A549 (cell line): Measurements from ENCODE around the gene AFG3L2. TPM values are rescaled to one million over a fixed set of nuclear protein-coding genes. Genes with fewer than 3 reads are reported as not detected.

Experiments
- ATAC-seq, 2 experiments: fragments of 200-7000 bp in 1 of 2; fragments of >200 bp in 1 of 2; cut with Nextera tagmentation in 1 of 2; cut with Tn5 transposase in 1 of 2; 3 replicates each; pipeline versions ENCODE4 v1.8.0 to v1.9.1; 2018 to 2020; ENCODE audit warnings: mild to moderate bottlenecking in 1 of 2, moderate library complexity in 1 of 2
- CTCF ChIA-PET: fragments of 300-600 bp; sonication (Branson Sonifier 250); formaldehyde crosslinking; extraction: SDS; loops from one replicate; lab custom pipeline; 2021; ENCODE audit warnings: antibody characterized with exemption, inconsistent platforms; lab: Yijun Ruan, JAX
- POLR2A ChIA-PET: fragments of 350-600 bp; formaldehyde crosslinking; extraction: SDS; loops from one replicate; lab custom pipeline; 2021; ENCODE audit warnings: antibody characterized with exemption, inconsistent platforms; lab: Yijun Ruan, JAX
- DNase-seq, 2 experiments: peaks; one replicate each; pipeline versions ENCODE4 v3.0.0 to v3.0.0-alpha.2; 2011 to 2016; ENCODE audit warnings: low read depth in 1 of 2, low spot score in 1 of 2
- FAIRE-seq: peaks from 2 replicates; lab custom pipeline; 2011; peaks lifted over from hg19 to GRCh38; lab: Jason Lieb, UNC
- H3K27ac ChIP-seq, 2 experiments: fragments of >200 bp; sonication (Bioruptor Twin); formaldehyde crosslinking; 3 replicates each; pipeline ENCODE4 v1.5.1; 2016 to 2017
- H3K4me1 ChIP-seq: fragments of >200 bp; sonication (Bioruptor Twin); formaldehyde crosslinking; 3 replicates; pipeline ENCODE4 v1.6.1; 2016
- H3K4me2 ChIP-seq: fragments of >200 bp; sonication (Bioruptor Twin); formaldehyde crosslinking; 3 replicates; pipeline ENCODE4 v1.6.1; 2016
- H3K4me3 ChIP-seq: fragments of >200 bp; sonication (Bioruptor Twin); formaldehyde crosslinking; 3 replicates; pipeline ENCODE4 v1.5.1; 2016
- H3K9me3 ChIP-seq: fragments of >200 bp; sonication (Bioruptor Twin); formaldehyde crosslinking; 3 replicates; pipeline ENCODE4 v1.6.1; 2016
- BHLHE40 ChIP-seq: IDR thresholded peaks from 2 replicates; pipeline ENCODE4 v1.6.1; 2012; ENCODE audit warnings: low read depth, low read length, inconsistent platforms
- CHD4 ChIP-seq: fragments of 200-600 bp; sonication (generic); IDR thresholded peaks from 2 replicates; pipeline ENCODE4 v1.6.1; 2016; ENCODE audit warnings: antibody characterized with exemption, mild to moderate bottlenecking, borderline replicate concordance
- ESRRA ChIP-seq: fragments of 150-350 bp; IDR thresholded peaks from 2 replicates; pipeline ENCODE4 v1.6.1; 2014; ENCODE audit warnings: mild to moderate bottlenecking, low read length, borderline replicate concordance
- FOXS1 ChIP-seq: fragments of 250-450 bp; sonication (Bioruptor Pico); IDR thresholded peaks from 2 replicates; pipeline ENCODE4 v1.5.0; 2020; ENCODE audit warnings: mild to moderate bottlenecking, moderate library complexity
- JUNB ChIP-seq: fragments of >200 bp; sonication (Bioruptor Twin); formaldehyde crosslinking; IDR thresholded peaks from 2 replicates; pipeline ENCODE4 v1.6.1; 2016
- KDM5A ChIP-seq: fragments of 200-600 bp; sonication (generic); IDR thresholded peaks from 2 replicates; pipeline ENCODE4 v1.6.1; 2016; ENCODE audit warnings: antibody characterized with exemption, mild to moderate bottlenecking
- NPAS2 ChIP-seq: fragments of 250-450 bp; sonication (Bioruptor Pico); IDR thresholded peaks from 2 replicates; pipeline ENCODE4 v1.8.0; 2022; ENCODE audit warnings: mild to moderate bottlenecking, moderate library complexity, borderline replicate concordance
- PBX3 ChIP-seq: IDR thresholded peaks from 2 replicates; pipeline ENCODE4 v1.6.1; 2012
- PHF8 ChIP-seq: fragments of 200-600 bp; sonication (generic); IDR thresholded peaks from 2 replicates; pipeline ENCODE4 v1.6.1; 2016; ENCODE audit warnings: low read depth, mild to moderate bottlenecking, antibody characterized with exemption, moderate library complexity, borderline replicate concordance
- POLR2AphosphoS2 ChIP-seq: conservative IDR thresholded peaks from 2 replicates; pipeline ENCODE4 v1.6.1; 2012; ENCODE audit warnings: low read length, improper control_type of control experiment, inconsistent platforms
- RCOR1 ChIP-seq: fragments of 150-350 bp; IDR thresholded peaks from 2 replicates; pipeline ENCODE4 v1.6.1; 2014; ENCODE audit warnings: antibody characterized with exemption, low read length, low read depth
- REST ChIP-seq: fragments of 200-600 bp; sonication (generic); IDR thresholded peaks from 2 replicates; pipeline ENCODE4 v1.6.1; 2016; ENCODE audit warnings: antibody characterized with exemption, mild to moderate bottlenecking, moderate library complexity
- RNF2 ChIP-seq: fragments of 200-600 bp; sonication (generic); IDR thresholded peaks from 2 replicates; pipeline ENCODE4 v1.6.1; 2016; ENCODE audit warnings: low read depth, mild to moderate bottlenecking, antibody characterized with exemption, moderate library complexity, borderline replicate concordance
- TFCP2L1 ChIP-seq: fragments of 250-450 bp; sonication (Bioruptor Pico); IDR thresholded peaks from 2 replicates; pipeline ENCODE4 v1.5.0; 2021; ENCODE audit warnings: mild to moderate bottlenecking
- TP53 ChIP-seq: fragments of 250-450 bp; sonication (Bioruptor Pico); IDR thresholded peaks from 2 replicates; pipeline ENCODE4 v1.5.0; 2021; ENCODE audit warnings: mild to moderate bottlenecking, moderate library complexity
- ZNF302 ChIP-seq: fragments of 250-450 bp; sonication (Bioruptor Pico); IDR thresholded peaks from 2 replicates; pipeline ENCODE4 v1.9.0; 2021; ENCODE audit warnings: inconsistent platforms, mild to moderate bottlenecking, moderate library complexity
- ZSCAN20 ChIP-seq: fragments of 250-450 bp; sonication (Bioruptor Pico); IDR thresholded peaks from 2 replicates; pipeline ENCODE4 v1.8.0; 2022; ENCODE audit warnings: mild to moderate bottlenecking, moderate library complexity
- WGBS: methylation state at CpG from one replicate; pipeline ENCODE4 v1.1.6; 2017; ENCODE audit errors: missing lambda C conversion rate; 5-methylcytosine and 5-hydroxymethylcytosine counted together
- polyA plus RNA-seq, 4 experiments: library from polyadenylated mRNA; depleted of rRNA in 3 of 4; stranded (reverse); fragments of >200 nt; fragmentation: RNase III in 1 of 4; extraction: RNeasy Plus Mini Kit Qiagen cat#74134 plus additional on column Dnase treatment in 1 of 4; gene quantifications; 2 replicates in 3 of 4; 3 replicates in 1 of 4; pipeline ENCODE4 v1.2.3, GENCODE V29; 2011 to 2017
- TF ChIP-seq, protein P1 (sequence below): fragments of 450-650 bp; IDR thresholded peaks from 2 replicates; pipeline ENCODE4 v1.6.1; 2014; ENCODE audit warnings: antibody characterized with exemption

Gene AFG3L2
- polyA plus RNA-seq, 2 of the 4 experiments (the other 2 are of a cell fraction) = 33.7 to 56.4 TPM

- FAIRE-seq = no peak
- peaks cover 20% of the 10 kb centered on the region for H3K4me1 ChIP-seq
- CTCF ChIA-PET = interaction anchor here (1.4 kb wide), 1 partner anchor 18 kb away, joined by 4 read pairs; no protein-coding TSS in a partner anchor
- no peak overlapping the region for H3K4me3 ChIP-seq
- H3K9me3 ChIP-seq = no peaks in the 10 kb centered on the region
- ATAC-seq = no peak
- H3K27ac ChIP-seq = no peak overlapping the region
- DNase-seq = no peak
- TF ChIP-seq RCOR1 (no peak), KDM5A (no peak), ESRRA (no peak), BHLHE40 (no peak)
- WGBS = 73% methylated on average over 3 of the region's 3 CpGs
- H3K4me2 ChIP-seq = peak overlapping the region; percentile 94
- POLR2A ChIA-PET = interaction anchor here (0.5 kb wide), 1 partner anchor 474 kb away, joined by 3 read pairs; no protein-coding TSS in a partner anchor
Measured at GRCh38 chr18:12409469-12409868, 32.4 kb upstream of the AFG3L2 start.

DNA sequence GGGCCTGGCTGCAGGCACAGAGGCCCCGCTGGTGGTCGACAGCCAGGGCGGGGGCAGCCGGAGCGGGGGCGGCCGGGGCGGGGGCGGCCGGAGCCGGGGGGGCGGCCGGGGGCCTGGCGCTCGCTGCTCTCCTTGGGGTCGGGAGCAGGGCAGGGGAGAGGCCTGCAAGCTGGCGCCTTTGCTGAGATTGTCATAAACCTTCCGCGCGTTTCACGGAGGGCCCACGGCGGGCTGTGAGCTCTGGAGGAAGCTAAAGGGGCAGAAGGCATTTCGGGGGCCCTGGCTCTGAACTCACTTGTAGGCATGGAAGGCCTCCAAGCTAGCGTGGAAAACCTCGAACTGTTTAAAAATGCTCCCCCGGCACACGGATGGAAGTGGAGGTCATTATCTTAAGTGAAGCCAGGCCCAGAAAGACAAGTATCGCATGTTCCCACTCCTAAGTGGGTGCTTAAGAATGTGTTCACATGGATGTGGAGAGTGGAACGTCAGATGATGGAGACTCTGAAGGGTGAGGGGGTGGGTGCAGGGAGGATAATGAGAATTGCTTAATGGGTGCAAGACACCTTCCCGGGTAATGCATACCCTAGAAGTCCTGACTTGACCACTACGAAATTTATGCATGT, 31.3 kb upstream of the AFG3L2 start:
- H3K4me1 ChIP-seq = peaks cover 30% of the 10 kb centered on the region
- DNase-seq = peak in 1 of 2 experiments; percentile 19
- H3K4me2 ChIP-seq = peak overlapping the region; percentile 94
- peak overlapping the region; percentile 74 for H3K4me3 ChIP-seq
- H3K27ac ChIP-seq = peak overlapping the region; percentile 88 to 100
- WGBS = 8% methylated on average over 14 of the region's 32 CpGs
- POLR2A ChIA-PET = interaction anchor here (0.5 to 1.2 kb wide), 7 partner anchors 14 to 294 kb away, joined by 3 to 8 read pairs (median 4); partner anchors contain the start of genes AFG3L2, CEP76 and PSMG2
- H3K9me3 ChIP-seq = no peaks in the 10 kb centered on the region
- TF ChIP-seq ZNF302 (no peak), RCOR1 (no peak), PBX3 (no peak), POLR2AphosphoS2 (no peak), KDM5A (no peak), REST (no peak), TP53 (CRISPR knock-in tag) (no peak), FOXS1 (CRISPR knock-in tag) (no peak), NPAS2 (CRISPR knock-in tag) (no peak), RNF2 (no peak), PHF8 (no peak), ZSCAN20 (no peak), TFCP2L1 (CRISPR knock-in tag) (no peak), JUNB (no peak), CHD4 (no peak)
- TF ChIP-seq, protein P1, sequence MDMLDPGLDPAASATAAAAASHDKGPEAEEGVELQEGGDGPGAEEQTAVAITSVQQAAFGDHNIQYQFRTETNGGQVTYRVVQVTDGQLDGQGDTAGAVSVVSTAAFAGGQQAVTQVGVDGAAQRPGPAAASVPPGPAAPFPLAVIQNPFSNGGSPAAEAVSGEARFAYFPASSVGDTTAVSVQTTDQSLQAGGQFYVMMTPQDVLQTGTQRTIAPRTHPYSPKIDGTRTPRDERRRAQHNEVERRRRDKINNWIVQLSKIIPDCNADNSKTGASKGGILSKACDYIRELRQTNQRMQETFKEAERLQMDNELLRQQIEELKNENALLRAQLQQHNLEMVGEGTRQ = no peak
- CTCF ChIA-PET = interaction anchor here (1.1 to 1.7 kb wide), 4 partner anchors 13 to 251 kb away, joined by 3 to 5 read pairs (median 4); no protein-coding TSS in a partner anchor
- no peak for FAIRE-seq
- 0 out of 6 replicates have a peak, but pooled peaks of 1 of the 2 experiments have one; percentile 6 for ATAC-seq
